ENCODE data around the gene KAT2B. TPM values are rescaled to one million over a fixed set of nuclear protein-coding genes. Genes with fewer than 3 reads are reported as not detected.

Gene KAT2B
- total and polyA plus RNA-seq, 2 of the 8 experiments (the other 6 are each of a cell fraction or from before 2014, with no cell fraction given): 0.24 to 0.91 TPM

GRCh38 chr3:19994796-19995195, 45.5 kb upstream of the KAT2B start:
- H2BK120ac ChIP-seq (replicated peaks; ENCODE audit: low read depth, low read length): no peak overlapping the region
- WGBS, 2 experiments (ENCODE audit: extremely low coverage in 1 of 2, insufficient coverage in 1 of 2, insufficient read length in 1 of 2, insufficient replicate concordance in 2 of 2, low coverage in 1 of 2, low lambda C conversion rate in 2 of 2, missing lambda C conversion rate in 1 of 2): 91% methylated on average over 2 of the region's 2 CpGs; no CpG with 5 or more reads in 1 of the 2 experiments
- no peak overlapping the region for H2BK15ac ChIP-seq (ENCODE audit: low read length)
- H3K9ac ChIP-seq (replicated peaks in 1 of 4; ENCODE audit: extremely low read depth in 1 of 4, low read depth in 3 of 4, low read length in 3 of 4): no peak overlapping the region
- H3K23me2 ChIP-seq (ENCODE audit: low read depth, low read length): no peaks in the 10 kb centered on the region
- ChIA-PET CTCF (ENCODE audit: partially characterized antibody) (interaction anchor here (0.7 to 1.1 kb wide), 2 partner anchors 10 to 1772 kb away, joined by 3 read pairs; no protein-coding TSS in a partner anchor), POLR2A (ENCODE audit: partially characterized antibody) (interaction anchor here (1.7 kb wide), 1 partner anchor 10 kb away, joined by 5 read pairs; no protein-coding TSS in a partner anchor)
- H3K27me3 ChIP-seq (replicated peaks in 1 of 4; ENCODE audit: control insufficient read depth in 3 of 4, extremely low read depth in 1 of 4, insufficient read depth in 3 of 4, low read length in 3 of 4): no peaks in the 10 kb centered on the region
- H3K4me3 ChIP-seq (ENCODE audit: extremely low read depth in 1 of 4, insufficient read depth in 2 of 4, low read depth in 3 of 4, low read length in 4 of 4): no peak overlapping the region
- H3K79me1 ChIP-seq (ENCODE audit: low read depth, low read length): no peaks in the 10 kb centered on the region
- no peak overlapping the region for H2AK5ac ChIP-seq (ENCODE audit: low read depth, low read length)
- no peak overlapping the region for H2BK12ac ChIP-seq (ENCODE audit: low read depth, low read length)
- no peak overlapping the region for H3K4ac ChIP-seq (replicated peaks; ENCODE audit: insufficient read length, low read depth, low read length)
- DNase-seq (ENCODE audit: low read depth in 1 of 2, low spot score in 2 of 2) (no peak), FAIRE-seq (no peak)
- no peak overlapping the region for H4K5ac ChIP-seq (ENCODE audit: insufficient read length, low read depth, low read length)
- no peak overlapping the region for H4K8ac ChIP-seq (ENCODE audit: extremely low read depth, insufficient read depth, low read length)
- no peaks in the 10 kb centered on the region for H3K4me1 ChIP-seq (replicated peaks in 1 of 4; ENCODE audit: control insufficient read depth in 3 of 4, insufficient read depth in 4 of 4, low read length in 3 of 4)
- H3K27ac ChIP-seq (ENCODE audit: low read depth, low read length): no peak overlapping the region
- no peaks in the 10 kb centered on the region for H3K9me3 ChIP-seq (ENCODE audit: insufficient read depth in 2 of 2, low read depth in 1 of 2, low read length in 1 of 2)
- no peak overlapping the region for H3K56ac ChIP-seq (replicated peaks; ENCODE audit: insufficient read length, low read depth, low read length)
- H3K79me2 ChIP-seq (ENCODE audit: control insufficient read depth in 1 of 2, insufficient read depth in 2 of 2, low read length in 2 of 2): no peaks in the 10 kb centered on the region
- no peak overlapping the region for H2BK20ac ChIP-seq (ENCODE audit: low read length)
- no peak overlapping the region for H2BK5ac ChIP-seq (ENCODE audit: low read depth, low read length)
- no peak overlapping the region for H3K14ac ChIP-seq (ENCODE audit: insufficient read length)
- no peak overlapping the region for H4K91ac ChIP-seq (replicated peaks; ENCODE audit: insufficient read length, low read length)
- H3K23ac ChIP-seq (ENCODE audit: insufficient read length): no peak overlapping the region
- no peak overlapping the region for H2AFZ ChIP-seq (ENCODE audit: low read length)
- no peaks in the 10 kb centered on the region for H3K36me3 ChIP-seq (ENCODE audit: control insufficient read depth in 2 of 4, insufficient read depth in 4 of 4, low read length in 3 of 4)
- no peak overlapping the region for H3K4me2 ChIP-seq (ENCODE audit: insufficient read depth in 1 of 2, low read depth in 2 of 2, low read length in 2 of 2)
- H4K20me1 ChIP-seq (replicated peaks in 1 of 2; ENCODE audit: control insufficient read depth in 1 of 2, insufficient read depth in 2 of 2, low read length in 2 of 2): no peaks in the 10 kb centered on the region
- no peak overlapping the region for H3K18ac ChIP-seq (ENCODE audit: extremely low read depth, low read length)
- TF ChIP-seq BCL11A (IDR thresholded peaks at IDR 0.05; ENCODE audit: low read depth in 2 of 2, low read length in 2 of 2) (no peak), RFX5 (IDR thresholded peaks at IDR 0.05; ENCODE audit: borderline replicate concordance, low read depth, low read length) (no peak), TEAD4 (IDR thresholded peaks at IDR 0.05; ENCODE audit: low read depth, low read length) (no peak), RAD21 (IDR thresholded peaks at IDR 0.05 in 1 of 2, conservative IDR thresholded peaks at IDR 0.05 in 1 of 2; ENCODE audit: low read depth in 2 of 2, low read length in 2 of 2) (no peak)
